K562 treated with DMSO at 1 percent for 24 hours (cell line): ENCODE results near the gene MTMR8. TPM values are rescaled to one million over a fixed set of nuclear protein-coding genes. Genes with fewer than 3 reads are reported as not detected.

Experiments
- total RNA-seq: library from RNA; unstranded; fragments of 300-600 nt; gene quantifications from 2 replicates; pipeline ENCODE4 v1.2.3, GENCODE V29; 2022; ENCODE audit warnings: low read depth; ENCODE audit not compliant: insufficient read depth

Gene MTMR8
- 1.5 and 2.5 TPM in 2 replicates for total RNA-seq

DNA sequence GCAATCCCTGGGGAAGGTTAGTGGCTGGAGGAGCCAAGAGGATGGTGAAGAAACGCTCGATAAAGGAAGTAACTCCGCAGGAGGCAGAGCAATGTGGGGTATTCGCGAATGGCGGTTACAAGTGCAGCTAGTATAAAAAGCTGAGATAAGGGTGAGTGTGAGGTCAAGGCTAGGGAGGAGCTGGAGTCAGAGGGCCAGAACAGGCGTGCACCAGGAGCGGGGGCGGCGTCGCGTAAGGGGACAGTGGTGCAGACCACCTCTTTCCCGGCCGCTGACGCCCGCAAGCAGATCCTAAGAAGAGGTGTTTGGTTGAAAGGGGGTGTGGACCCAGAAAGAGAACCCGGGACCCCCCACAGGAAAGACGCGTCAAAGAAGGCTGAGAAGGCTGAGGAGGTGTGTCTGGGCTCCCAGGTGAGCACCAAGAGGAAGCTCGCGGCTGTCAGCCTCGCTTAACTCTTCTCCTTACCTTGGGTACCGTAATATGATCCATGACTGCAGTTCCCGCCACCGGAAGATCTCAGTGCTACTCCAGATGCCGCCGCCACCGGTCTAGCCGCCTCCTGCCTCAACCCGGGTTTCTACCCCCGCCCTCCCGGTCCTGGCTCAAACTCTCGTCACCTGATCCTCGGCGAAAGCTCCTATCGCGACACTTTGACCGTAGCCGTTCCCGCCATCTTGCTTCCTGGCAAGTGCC is at the start of gene MTMR8:
Gene MTMR8 (minus strand): TSS at position 579 of the 694 bp plus-strand sequence. CDS start 89 bp downstream, at position 490.

GRCh38 chrX:64230123-64230970 is 164.9 kb downstream of the MTMR8 start, which contains the start of gene ASB12:
Gene ASB12 (minus strand): TSS chrX:64230607. CDS start chrX:64225650, 4,957 bp downstream.

Other genes starting within 250 kb of the MTMR8 start
- 0.80 TPM in 2 replicates for gene AMER1, start 189.7 kb downstream of the MTMR8 start, total RNA-seq
- gene ASB12, start 164.8 kb downstream of the MTMR8 start, total RNA-seq = 0.31 TPM in 1 of 2 replicates, not detected in the other